Keratinocyte (primary cell): Measurements from ENCODE around the gene ANAPC5. TPM values are rescaled to one million over a fixed set of nuclear protein-coding genes. Genes with fewer than 3 reads are reported as not detected.

Experiments used
- DNase-seq: peaks from one replicate; pipeline ENCODE4 v3.0.0-alpha.2; 2011; ENCODE audit warnings: low read depth, missing footprints, low spot score
- FAIRE-seq: peaks from 2 replicates; lab custom pipeline; 2011; peaks lifted over from hg19 to GRCh38; lab: Jason Lieb, UNC
- H2AFZ ChIP-seq: 2 replicates; pipeline ENCODE4 v1.6.0; 2012; ENCODE audit warnings: low read length, control low read depth, inconsistent platforms; ENCODE audit not compliant: control insufficient read depth
- H3K27ac ChIP-seq: 2 replicates; pipeline ENCODE4 v1.5.1; 2011; ENCODE audit warnings: low read length; ENCODE audit not compliant: control insufficient read depth, insufficient read depth
- H3K27me3 ChIP-seq: 3 replicates; pipeline ENCODE4 v1.6.0; 2011; ENCODE audit warnings: low read length; ENCODE audit not compliant: control insufficient read depth, insufficient read depth; ENCODE audit errors: extremely low read depth
- H3K36me3 ChIP-seq, 2 experiments: 2 replicates in 1 of 2; 3 replicates in 1 of 2; pipeline ENCODE4 v1.5.1; 2011; ENCODE audit warnings: low read length in 2 of 2, mild to moderate bottlenecking in 1 of 2; ENCODE audit not compliant: control insufficient read depth in 2 of 2, insufficient read depth in 2 of 2; ENCODE audit errors: extremely low read depth in 1 of 2
- H3K4me1 ChIP-seq: 3 replicates; pipeline ENCODE4 v1.5.1; 2011; ENCODE audit warnings: low read length; ENCODE audit not compliant: control insufficient read depth, insufficient read depth; ENCODE audit errors: extremely low read depth
- H3K4me2 ChIP-seq: 3 replicates; pipeline ENCODE4 v1.6.0; 2011; ENCODE audit warnings: low read depth, low read length; ENCODE audit not compliant: control insufficient read depth, insufficient read depth; ENCODE audit errors: extremely low read depth
- H3K4me3 ChIP-seq, 3 experiments: fragments of 200-600 bp in 1 of 3; sonication (generic) in 1 of 3; 2 replicates in 2 of 3; 3 replicates in 1 of 3; pipeline ENCODE4 v1.5.1; 2011 to 2016; ENCODE audit warnings: low read length in 3 of 3, mild to moderate bottlenecking in 3 of 3, control low read depth in 2 of 3, inconsistent platforms in 1 of 3, low read depth in 1 of 3, mixed read lengths in 1 of 3, mixed run types in 1 of 3, moderate library complexity in 1 of 3; ENCODE audit not compliant: control insufficient read depth in 2 of 3, insufficient read depth in 2 of 3; ENCODE audit errors: extremely low read depth in 1 of 3
- H3K79me2 ChIP-seq: 2 replicates; pipeline ENCODE4 v1.6.0; 2012; ENCODE audit warnings: low read length; ENCODE audit not compliant: control insufficient read depth, insufficient read depth
- H3K9ac ChIP-seq: 3 replicates; pipeline ENCODE4 v1.6.0; 2011; ENCODE audit warnings: low read length; ENCODE audit not compliant: control insufficient read depth, insufficient read depth; ENCODE audit errors: extremely low read depth
- H3K9me1 ChIP-seq: 3 replicates; pipeline ENCODE4 v1.6.0; 2011; ENCODE audit warnings: low read length; ENCODE audit not compliant: control insufficient read depth, insufficient read depth; ENCODE audit errors: extremely low read depth
- H3K9me3 ChIP-seq: 2 replicates; pipeline ENCODE4 v1.5.1; 2012; ENCODE audit warnings: low read depth, low read length; ENCODE audit not compliant: control insufficient read depth
- H4K20me1 ChIP-seq: 3 replicates; pipeline ENCODE4 v1.6.0; 2011; ENCODE audit warnings: low read length; ENCODE audit not compliant: control insufficient read depth, insufficient read depth; ENCODE audit errors: extremely low read depth
- EZH2 ChIP-seq: IDR thresholded peaks from one replicate; pipeline ENCODE4 v1.6.1; 2012; ENCODE audit warnings: inconsistent platforms, mild to moderate bottlenecking, low read length, moderate library complexity
- dilution Hi-C: fragments of 300-500 bp; cut with MboI; formaldehyde crosslinking; loops from one replicate; pipeline ENCODE4 v1.7.0; 2020; ENCODE audit warnings: low sequenced_read_pairs; ENCODE audit not compliant: extremely low pct_ligation_motif_present
- polyA plus RNA-seq, 5 experiments: library from polyadenylated mRNA; depleted of rRNA in 3 of 5; stranded (reverse) in 3 of 5; stranded (forward) in 1 of 5; unstranded in 1 of 5; fragments of >200 nt; gene quantifications; 1 replicate in 1 of 5; 2 replicates in 3 of 5; 3 replicates in 1 of 5; pipeline versions ENCODE4 v1.2.1 to v1.2.3, GENCODE V29; 2011 to 2012; ENCODE audit warnings: missing spikeins in 2 of 5, low read depth in 1 of 5, low replicate concordance in 1 of 5
- TF ChIP-seq, protein P1 (sequence below), 3 experiments: IDR thresholded peaks in 1 of 3; conservative IDR thresholded peaks in 1 of 3; optimal IDR thresholded peaks in 1 of 3; 2 replicates in 2 of 3; 3 replicates in 1 of 3; pipeline versions ENCODE3 to v1.5.1; 2011; ENCODE audit warnings: low read length in 3 of 3, mild to moderate bottlenecking in 3 of 3, moderate library complexity in 2 of 3, control low read depth in 1 of 3, inconsistent platforms in 1 of 3; ENCODE audit not compliant: insufficient read depth in 2 of 3; ENCODE audit errors: extremely low read depth in 1 of 3

Gene ANAPC5
- polyA plus RNA-seq, 1 donor (not counting 4 experiments of a cell fraction or from before 2014, with no cell fraction given) = 115 TPM

DNA sequence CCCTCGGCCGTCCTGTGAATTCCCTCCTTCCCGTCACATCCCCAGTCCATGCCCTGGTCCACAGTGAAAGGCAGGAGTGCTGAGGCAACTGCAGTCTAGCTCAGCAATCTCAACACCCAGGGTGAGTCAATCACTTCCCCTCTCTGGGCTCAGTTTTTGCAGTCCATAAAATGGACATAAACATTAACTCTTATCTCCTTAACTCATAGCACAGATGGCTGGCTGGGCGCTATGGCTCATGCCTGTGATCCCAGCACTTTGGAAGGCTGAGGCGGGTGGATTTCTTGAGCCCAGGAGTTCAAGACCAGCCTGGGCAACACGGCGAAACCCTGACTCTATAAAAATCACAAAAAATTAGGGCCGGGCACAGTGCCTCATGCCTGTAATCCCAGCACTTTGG is 88.1 kb downstream of the ANAPC5 start:
- Histone ChIP-seq H3K36me3 (peaks cover 4 to 29% of the 10 kb centered on the region in 2 experiments), H2AFZ (no peak overlapping the region)
- no peak for FAIRE-seq

DNA sequence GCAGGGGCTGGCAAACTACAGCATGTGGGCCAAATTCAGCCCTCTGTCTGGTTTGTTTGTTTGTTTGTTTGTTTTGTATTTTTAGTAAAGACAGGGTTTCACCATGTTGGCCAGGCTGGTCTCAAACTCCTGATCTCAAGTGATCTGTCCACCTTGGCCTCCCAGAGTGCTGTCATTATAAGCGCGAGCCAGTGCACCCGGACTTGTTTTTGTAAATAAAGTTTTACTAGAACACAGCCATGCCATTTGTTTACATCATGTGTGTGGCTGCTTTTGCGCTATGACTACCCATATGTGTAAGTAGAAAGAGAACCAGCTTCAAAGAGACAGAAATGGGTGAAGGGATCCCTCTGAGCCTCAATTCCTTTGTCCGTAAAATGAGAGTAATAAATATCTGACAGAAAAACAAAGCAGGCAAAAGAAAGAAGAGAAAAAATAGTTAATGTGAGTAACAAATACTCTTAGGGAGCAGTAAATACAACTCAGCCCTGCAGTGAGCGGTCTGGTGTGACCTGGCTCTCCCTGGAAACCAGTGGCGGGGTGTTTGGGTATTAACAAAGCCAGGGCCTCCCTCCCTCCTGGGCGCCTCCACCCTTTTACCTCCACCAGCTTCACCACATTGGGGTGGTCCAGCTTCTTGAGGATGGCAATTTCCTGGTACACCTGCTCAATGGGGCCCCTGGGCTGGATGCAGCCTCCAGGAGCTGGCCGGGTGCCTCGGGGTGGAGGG is 88.8 kb downstream of the ANAPC5 start:
- Histone ChIP-seq H3K36me3 (peaks cover 2 to 26% of the 10 kb centered on the region in 2 experiments), H3K9me1 (no peaks in the 10 kb centered on the region), H4K20me1 (no peaks in the 10 kb centered on the region), H3K79me2 (no peaks in the 10 kb centered on the region), H3K4me2 (no peak overlapping the region), H3K27me3 (no peaks in the 10 kb centered on the region), H2AFZ (no peak overlapping the region), H3K9ac (no peak overlapping the region), H3K9me3 (no peaks in the 10 kb centered on the region), H3K27ac (no peak overlapping the region), H3K4me3 (no peak overlapping the region), H3K4me1 (no peaks in the 10 kb centered on the region)
- dilution Hi-C loops = no loop called here
- FAIRE-seq = no peak
- DNase-seq = no peak
- TF ChIP-seq, protein P1, sequence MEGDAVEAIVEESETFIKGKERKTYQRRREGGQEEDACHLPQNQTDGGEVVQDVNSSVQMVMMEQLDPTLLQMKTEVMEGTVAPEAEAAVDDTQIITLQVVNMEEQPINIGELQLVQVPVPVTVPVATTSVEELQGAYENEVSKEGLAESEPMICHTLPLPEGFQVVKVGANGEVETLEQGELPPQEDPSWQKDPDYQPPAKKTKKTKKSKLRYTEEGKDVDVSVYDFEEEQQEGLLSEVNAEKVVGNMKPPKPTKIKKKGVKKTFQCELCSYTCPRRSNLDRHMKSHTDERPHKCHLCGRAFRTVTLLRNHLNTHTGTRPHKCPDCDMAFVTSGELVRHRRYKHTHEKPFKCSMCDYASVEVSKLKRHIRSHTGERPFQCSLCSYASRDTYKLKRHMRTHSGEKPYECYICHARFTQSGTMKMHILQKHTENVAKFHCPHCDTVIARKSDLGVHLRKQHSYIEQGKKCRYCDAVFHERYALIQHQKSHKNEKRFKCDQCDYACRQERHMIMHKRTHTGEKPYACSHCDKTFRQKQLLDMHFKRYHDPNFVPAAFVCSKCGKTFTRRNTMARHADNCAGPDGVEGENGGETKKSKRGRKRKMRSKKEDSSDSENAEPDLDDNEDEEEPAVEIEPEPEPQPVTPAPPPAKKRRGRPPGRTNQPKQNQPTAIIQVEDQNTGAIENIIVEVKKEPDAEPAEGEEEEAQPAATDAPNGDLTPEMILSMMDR (optimal IDR thresholded peaks at IDR 0.05 in 1 of 3, IDR thresholded peaks at IDR 0.05 in 1 of 3, conservative IDR thresholded peaks at IDR 0.05 in 1 of 3; ENCODE audit: extremely low read depth in 1 of 3, insufficient read depth in 2 of 3, low read length in 3 of 3) = no peak
- TF ChIP-seq EZH2 = no peak

More for the DNA sequence above, 88.1 kb downstream of the ANAPC5 start:
- Histone ChIP-seq H3K27me3 (no peaks in the 10 kb centered on the region), H3K9me3 (no peaks in the 10 kb centered on the region), H3K9me1 (no peaks in the 10 kb centered on the region), H3K79me2 (no peaks in the 10 kb centered on the region), H4K20me1 (no peaks in the 10 kb centered on the region), H3K4me2 (no peak overlapping the region), H3K9ac (no peak overlapping the region), H3K27ac (no peak overlapping the region), H3K4me3 (no peak overlapping the region), H3K4me1 (no peaks in the 10 kb centered on the region)
- TF ChIP-seq EZH2 = no peak
- dilution Hi-C loops = no loop called here
- no peak for DNase-seq
